ENCODE results near the gene SERPINB6. TPM values are rescaled to one million over a fixed set of nuclear protein-coding genes. Genes with fewer than 3 reads are reported as not detected.
A peak's percentile ranks its signal among the peaks of the same experiment; 100 is the strongest.

Gene SERPINB6
- polyA plus RNA-seq, 1 of the 3 experiments (the other 2 are of a cell fraction): 102 TPM

DNA sequence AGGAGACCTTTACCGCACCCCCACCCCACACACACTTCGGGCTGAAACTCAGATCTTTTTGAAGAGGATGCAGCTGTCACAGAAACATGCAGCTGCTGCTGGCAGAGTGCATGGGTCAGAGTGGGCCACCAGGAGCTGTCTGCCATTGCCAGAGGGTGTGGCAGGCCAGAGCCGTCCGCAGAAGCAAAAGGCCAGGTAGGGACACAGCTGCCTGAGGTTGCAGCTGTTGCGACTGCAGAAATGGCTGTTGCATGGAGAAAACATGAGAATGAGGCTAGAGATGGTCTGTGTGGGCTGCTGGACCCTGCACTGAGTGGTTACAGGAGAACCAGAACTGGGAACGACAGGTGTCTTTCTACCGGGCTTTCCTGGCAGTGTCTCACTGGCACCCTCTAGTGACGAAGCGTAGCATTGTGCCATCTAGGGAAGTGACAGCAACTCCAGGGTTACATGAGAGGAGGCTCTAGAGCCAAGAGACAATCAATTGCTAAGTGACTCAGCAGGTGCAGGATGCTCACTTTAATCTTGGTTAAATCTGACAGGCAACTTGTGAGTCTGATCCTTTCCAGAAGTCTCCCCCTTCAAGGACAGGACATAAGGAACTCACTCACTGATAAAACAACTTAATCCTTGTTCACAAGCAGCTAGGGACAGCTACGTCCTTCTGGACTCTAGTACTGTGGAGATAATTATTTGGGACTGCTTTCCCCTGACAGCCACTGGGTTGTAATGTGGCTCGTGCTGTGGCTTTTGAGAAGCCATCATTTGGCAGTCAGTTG is 39.2 kb downstream of the SERPINB6 start:
- no peak overlapping the region for H2AFZ ChIP-seq (ENCODE audit: low read depth)
- H3F3A ChIP-seq (replicated peaks; ENCODE audit: insufficient read depth): no peaks in the 10 kb centered on the region
- no peaks in the 10 kb centered on the region for H3K27me3 ChIP-seq (ENCODE audit: insufficient read depth)
- DNase-seq: peak; percentile 86
- no peak for TF ChIP-seq EZH2phosphoT487 (IDR thresholded peaks at IDR 0.05; ENCODE audit: borderline replicate concordance, low read depth)
- peak; percentile 24; the same call in 1 of the 2 replicates for TF ChIP-seq FOSL2 (IDR thresholded peaks at IDR 0.05; ENCODE audit: borderline replicate concordance, low read depth)
- peak; percentile 80 for TF ChIP-seq TCF12 (IDR thresholded peaks at IDR 0.05)
- peak; percentile 97 for TF ChIP-seq SMC3 (IDR thresholded peaks at IDR 0.05; ENCODE audit: low read depth, low read length)
- peak; percentile 54; the same call in 1 of the 2 replicates for TF ChIP-seq RFX5 (IDR thresholded peaks at IDR 0.05; ENCODE audit: low read length)
- no peak for TF ChIP-seq GATA2 (CRISPR knock-in tag; IDR thresholded peaks at IDR 0.05)
- no peak for TF ChIP-seq YY1 (IDR thresholded peaks at IDR 0.05; ENCODE audit: low read depth)
- TF ChIP-seq, protein P1, sequence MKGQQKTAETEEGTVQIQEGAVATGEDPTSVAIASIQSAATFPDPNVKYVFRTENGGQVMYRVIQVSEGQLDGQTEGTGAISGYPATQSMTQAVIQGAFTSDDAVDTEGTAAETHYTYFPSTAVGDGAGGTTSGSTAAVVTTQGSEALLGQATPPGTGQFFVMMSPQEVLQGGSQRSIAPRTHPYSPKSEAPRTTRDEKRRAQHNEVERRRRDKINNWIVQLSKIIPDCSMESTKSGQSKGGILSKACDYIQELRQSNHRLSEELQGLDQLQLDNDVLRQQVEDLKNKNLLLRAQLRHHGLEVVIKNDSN (IDR thresholded peaks at IDR 0.05; ENCODE audit: borderline replicate concordance, low read depth): no peak
- no peak for TF ChIP-seq GABPA (IDR thresholded peaks at IDR 0.05; ENCODE audit: low read depth)
- TF ChIP-seq, protein P2, sequence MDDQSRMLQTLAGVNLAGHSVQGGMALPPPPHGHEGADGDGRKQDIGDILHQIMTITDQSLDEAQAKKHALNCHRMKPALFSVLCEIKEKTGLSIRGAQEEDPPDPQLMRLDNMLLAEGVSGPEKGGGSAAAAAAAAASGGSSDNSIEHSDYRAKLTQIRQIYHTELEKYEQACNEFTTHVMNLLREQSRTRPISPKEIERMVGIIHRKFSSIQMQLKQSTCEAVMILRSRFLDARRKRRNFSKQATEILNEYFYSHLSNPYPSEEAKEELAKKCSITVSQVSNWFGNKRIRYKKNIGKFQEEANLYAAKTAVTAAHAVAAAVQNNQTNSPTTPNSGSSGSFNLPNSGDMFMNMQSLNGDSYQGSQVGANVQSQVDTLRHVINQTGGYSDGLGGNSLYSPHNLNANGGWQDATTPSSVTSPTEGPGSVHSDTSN (IDR thresholded peaks at IDR 0.05): peak; percentile 56; the same call in 1 of the 2 replicates
- peak; percentile 22; the same call in 1 of the 2 replicates for TF ChIP-seq POLR2AphosphoS5 (IDR thresholded peaks at IDR 0.05; ENCODE audit: low read depth, low read length)
- no peak for TF ChIP-seq MEF2A (IDR thresholded peaks at IDR 0.05; ENCODE audit: borderline replicate concordance, low read depth)
- TF ChIP-seq, protein P3, sequence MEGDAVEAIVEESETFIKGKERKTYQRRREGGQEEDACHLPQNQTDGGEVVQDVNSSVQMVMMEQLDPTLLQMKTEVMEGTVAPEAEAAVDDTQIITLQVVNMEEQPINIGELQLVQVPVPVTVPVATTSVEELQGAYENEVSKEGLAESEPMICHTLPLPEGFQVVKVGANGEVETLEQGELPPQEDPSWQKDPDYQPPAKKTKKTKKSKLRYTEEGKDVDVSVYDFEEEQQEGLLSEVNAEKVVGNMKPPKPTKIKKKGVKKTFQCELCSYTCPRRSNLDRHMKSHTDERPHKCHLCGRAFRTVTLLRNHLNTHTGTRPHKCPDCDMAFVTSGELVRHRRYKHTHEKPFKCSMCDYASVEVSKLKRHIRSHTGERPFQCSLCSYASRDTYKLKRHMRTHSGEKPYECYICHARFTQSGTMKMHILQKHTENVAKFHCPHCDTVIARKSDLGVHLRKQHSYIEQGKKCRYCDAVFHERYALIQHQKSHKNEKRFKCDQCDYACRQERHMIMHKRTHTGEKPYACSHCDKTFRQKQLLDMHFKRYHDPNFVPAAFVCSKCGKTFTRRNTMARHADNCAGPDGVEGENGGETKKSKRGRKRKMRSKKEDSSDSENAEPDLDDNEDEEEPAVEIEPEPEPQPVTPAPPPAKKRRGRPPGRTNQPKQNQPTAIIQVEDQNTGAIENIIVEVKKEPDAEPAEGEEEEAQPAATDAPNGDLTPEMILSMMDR (IDR thresholded peaks at IDR 0.05): peak; percentile 97
- peak; percentile 91 for TF ChIP-seq RAD21 (IDR thresholded peaks at IDR 0.05; ENCODE audit: low read length)
- peak; percentile 44 for TF ChIP-seq RCOR1 (IDR thresholded peaks at IDR 0.05; ENCODE audit: low read length)
- H3K9me2 ChIP-seq: no peaks in the 10 kb centered on the region
- no peaks in the 10 kb centered on the region for H3K9me3 ChIP-seq
- no peaks in the 10 kb centered on the region for H3K36me3 ChIP-seq (replicated peaks in 1 of 2; ENCODE audit: control insufficient read depth in 1 of 2, insufficient read depth in 2 of 2, low read length in 1 of 2)
- H3K9ac ChIP-seq: no peak overlapping the region
- H3K4me3 ChIP-seq (ENCODE audit: low read depth in 2 of 2, low read length in 1 of 2): peak overlapping the region in 1 of 2 experiments; percentile 38; a peak in 1 of 4 replicates
- H3K27ac ChIP-seq (ENCODE audit: low read depth in 2 of 2, low read length in 1 of 2): no peak overlapping the region
- ChIA-PET CTCF (interaction anchor here (0.6 to 11.4 kb wide), 62 partner anchors 8 to 1336 kb away, joined by 3 to 261 read pairs (median 4); partner anchors contain the start of genes SERPINB1, SERPINB6 and WRNIP1), POLR2A (no interaction called here)
- H4K20me1 ChIP-seq (ENCODE audit: insufficient read depth): no peaks in the 10 kb centered on the region
- 40% methylated on average over 10 of the region's 11 CpGs for WGBS (ENCODE audit: low lambda C conversion rate)
- H3K4me1 ChIP-seq (ENCODE audit: control insufficient read depth in 1 of 2, insufficient read depth in 2 of 2, low read depth in 1 of 2, low read length in 1 of 2): peaks cover 0 to 4% of the 10 kb centered on the region in 2 experiments; a peak in 1 of 4 replicates
- H3K4me2 ChIP-seq: no peak overlapping the region
- no peaks in the 10 kb centered on the region for H3K79me2 ChIP-seq (ENCODE audit: insufficient read depth)

Measured in SK-N-SH (cell line).